ENCODE measurements around the gene IL20.

IL20 gene

DNA sequence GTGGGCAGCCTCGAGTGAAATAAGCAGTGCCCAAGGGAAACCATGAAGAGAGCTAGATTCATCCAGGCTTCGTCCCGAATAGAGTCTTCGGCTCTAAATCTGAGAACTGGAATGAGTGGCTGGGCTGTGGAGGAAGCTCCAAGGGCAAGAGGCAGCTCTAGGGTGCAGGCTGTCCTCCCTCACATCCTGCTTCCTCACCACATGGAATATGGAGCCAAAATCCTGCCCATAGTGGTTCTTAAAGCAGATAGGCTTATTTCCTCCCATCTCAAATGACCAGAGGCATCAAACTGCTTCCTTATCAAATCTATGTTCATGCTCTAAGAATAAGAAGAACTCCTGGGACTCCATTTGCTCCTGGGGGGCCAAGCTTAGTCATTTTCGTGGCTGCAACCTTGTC, 34.3 kb downstream of the IL20 start:
- in situ Hi-C loops (cut with HindIII; ENCODE audit: low sequenced_read_pairs), result no loop called here

DNA sequence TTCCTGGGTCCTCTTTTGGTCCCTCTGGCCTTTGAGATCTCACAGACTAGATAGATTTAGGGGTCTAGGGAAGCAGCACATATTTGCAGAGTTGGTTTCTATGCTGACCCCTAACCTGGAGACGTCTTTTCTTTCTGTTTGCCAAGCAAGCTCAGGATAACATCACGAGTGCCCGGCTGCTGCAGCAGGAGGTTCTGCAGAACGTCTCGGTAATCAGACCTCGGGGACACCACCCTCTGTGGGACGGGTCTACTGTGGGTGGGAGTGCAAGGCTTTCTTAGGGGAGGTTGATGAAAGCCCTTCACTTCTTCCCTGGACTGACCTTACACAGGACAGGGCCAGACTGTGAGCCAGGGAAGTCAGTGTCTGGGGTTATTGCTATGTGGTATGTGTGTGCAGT, 34.7 kb downstream of the IL20 start:
- in situ Hi-C loops (cut with HindIII; ENCODE audit: low sequenced_read_pairs), result no loop called here

DNA sequence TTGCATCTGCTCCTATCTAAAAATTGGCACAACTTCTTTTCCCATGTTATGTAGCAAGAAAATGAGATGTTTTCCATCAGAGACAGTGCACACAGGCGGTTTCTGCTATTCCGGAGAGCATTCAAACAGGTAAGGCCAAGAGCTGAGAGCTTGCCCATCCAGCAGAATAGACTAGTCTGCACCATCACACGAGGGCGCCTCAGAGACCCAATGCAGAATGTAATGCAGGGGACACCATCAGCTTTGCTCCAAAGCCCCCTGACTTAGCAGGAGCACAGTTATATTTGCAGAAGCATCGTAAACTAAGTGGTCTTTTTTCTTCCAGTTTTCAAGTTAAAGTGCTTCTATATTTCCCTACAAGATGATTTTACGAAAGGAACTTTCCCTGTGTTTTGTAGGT, 36.5 kb downstream of the IL20 start:
- in situ Hi-C loops (cut with HindIII; ENCODE audit: low sequenced_read_pairs), result no loop called here

DNA sequence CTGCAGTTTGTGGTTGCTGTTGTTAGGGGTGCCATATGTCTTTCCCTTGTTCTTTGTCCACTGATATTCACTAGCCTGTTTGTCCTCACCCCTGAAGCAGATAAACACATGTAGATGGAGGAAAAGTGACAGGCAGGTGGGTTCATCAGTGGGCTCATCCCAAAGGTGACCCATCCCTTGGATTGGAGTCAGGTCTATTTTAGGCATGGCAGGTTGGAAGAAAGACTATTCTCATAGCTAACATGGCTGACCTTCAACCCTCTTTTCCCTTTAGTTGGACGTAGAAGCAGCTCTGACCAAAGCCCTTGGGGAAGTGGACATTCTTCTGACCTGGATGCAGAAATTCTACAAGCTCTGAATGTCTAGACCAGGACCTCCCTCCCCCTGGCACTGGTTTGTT, 37.3 kb downstream of the IL20 start:
- in situ Hi-C loops (cut with HindIII; ENCODE audit: low sequenced_read_pairs), result no loop called here

DNA sequence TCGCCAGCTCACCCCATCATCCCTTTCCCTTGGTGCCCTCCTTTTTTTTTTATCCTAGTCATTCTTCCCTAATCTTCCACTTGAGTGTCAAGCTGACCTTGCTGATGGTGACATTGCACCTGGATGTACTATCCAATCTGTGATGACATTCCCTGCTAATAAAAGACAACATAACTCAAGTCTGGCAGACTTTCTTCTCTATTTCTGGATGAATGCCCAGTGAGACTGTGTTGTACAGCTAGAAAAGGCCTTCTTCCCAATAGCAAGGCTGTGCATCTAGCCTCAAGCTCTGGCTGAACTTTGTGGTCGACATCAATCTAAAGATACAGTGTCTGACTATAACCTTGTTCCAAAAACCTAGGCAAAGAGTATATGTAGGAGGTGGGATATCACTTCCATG, 38.3 kb downstream of the IL20 start:
- in situ Hi-C loops (cut with HindIII; ENCODE audit: low sequenced_read_pairs), result no loop called here

DNA sequence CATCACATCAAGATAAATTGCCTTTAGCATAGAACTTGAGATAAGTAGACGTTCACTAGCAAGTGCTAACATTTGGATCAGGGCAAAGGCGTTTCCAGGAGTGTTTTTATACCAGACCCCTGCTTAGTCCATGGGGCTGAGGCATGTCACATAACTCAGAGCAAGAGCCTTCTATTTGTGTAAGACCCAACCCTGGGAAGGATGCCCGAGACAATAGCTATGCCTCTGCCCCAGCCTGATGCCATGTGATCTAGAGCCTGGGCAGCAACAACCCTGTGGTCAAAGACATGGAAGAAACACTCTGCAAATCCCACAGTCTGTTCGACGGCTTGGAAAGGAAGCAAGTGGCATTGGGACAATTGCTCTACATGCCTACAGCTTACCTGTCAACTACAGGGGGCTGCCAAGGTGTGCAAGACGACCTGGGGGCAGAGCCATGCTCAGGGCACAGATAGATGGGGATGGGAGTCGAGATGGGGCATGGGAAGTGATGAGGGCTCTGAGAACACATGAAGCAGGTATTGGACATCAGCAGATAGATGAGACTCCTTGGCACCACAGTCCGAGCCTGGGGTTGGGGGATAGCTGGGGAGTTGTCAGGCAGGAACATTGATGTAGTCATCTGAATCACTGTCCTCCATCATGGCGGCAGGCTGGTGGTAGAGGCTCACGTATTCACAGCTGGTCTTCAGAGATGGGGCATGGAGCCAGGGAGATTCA, 39.2 kb downstream of the IL20 start:
- in situ Hi-C loops (cut with HindIII; ENCODE audit: low sequenced_read_pairs), result no loop called here

DNA sequence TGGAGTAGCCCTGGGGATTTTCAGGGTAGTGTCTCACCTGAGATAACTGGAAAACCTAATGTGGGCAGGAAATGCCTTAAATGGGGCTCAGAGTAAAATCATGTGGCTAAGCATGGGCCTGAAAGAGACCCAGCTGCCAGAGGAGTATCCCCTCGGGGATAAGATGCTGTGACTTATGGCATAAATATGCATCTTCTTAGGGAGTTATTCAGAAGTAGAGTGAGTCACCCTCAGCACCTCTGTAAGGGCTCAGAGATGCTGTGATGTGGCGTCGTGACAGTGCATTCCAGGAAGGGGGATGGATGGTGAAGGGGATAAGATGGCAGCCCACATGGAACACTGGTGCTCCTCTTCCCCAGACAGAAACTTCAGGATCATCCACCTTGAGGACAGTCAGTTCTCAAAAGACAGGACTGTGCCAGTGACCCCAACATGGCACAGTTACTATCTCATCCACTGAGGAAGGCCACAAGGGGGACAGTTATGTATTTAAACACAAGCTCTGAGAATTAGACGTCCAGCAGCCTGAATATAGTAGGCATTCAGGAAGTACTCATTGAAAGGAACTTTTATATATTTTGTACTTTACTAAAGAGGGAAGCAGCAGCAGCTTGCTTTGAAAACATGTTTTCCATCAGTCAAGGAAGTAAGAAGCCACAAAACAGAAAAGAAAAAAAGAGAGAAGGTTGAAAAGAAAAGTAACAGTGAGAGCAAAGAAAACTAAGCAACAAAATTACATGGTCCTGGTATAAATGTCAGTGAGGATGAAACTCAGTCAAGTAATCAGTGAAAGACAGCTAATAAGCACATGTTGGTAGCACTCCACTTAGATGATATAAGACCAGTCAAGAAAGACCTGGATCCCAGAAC, 40.1 kb downstream of the IL20 start:
- in situ Hi-C loops (cut with HindIII; ENCODE audit: low sequenced_read_pairs), result no loop called here

DNA sequence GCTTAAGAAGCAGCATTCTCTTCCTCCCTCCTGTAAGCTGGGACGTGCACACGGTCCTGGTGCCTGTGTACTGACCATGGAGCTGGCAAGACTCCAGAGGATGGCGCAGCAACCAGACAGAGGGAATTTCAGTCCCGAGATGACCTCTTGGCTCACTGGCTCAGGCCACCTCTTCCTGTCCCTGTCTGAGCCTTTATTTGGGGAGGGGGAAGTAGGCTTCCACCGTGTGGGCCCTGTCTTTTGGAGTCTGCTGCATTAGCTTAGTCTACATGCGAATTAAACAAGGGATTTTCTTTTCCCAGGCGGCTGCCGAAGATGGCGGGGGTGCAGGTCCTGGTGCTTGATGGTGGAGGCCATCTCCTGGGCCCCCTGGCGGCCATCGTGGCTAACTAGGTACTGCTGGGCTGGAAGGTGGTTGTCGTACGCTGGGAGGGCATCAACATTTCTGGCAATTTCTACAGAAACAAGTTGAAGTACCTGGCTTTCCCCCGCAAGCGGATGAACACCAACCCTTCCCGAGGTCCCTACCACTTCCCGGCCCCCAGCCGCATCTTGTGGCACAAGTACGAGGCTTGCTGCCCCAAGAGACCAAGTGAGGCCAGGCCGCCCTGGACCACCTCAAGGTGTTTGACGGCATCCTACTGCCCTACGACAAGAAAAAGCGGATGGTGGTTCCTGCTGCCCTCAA, 42.0 kb downstream of the IL20 start:
- in situ Hi-C loops (cut with HindIII; ENCODE audit: low sequenced_read_pairs), result no loop called here

DNA sequence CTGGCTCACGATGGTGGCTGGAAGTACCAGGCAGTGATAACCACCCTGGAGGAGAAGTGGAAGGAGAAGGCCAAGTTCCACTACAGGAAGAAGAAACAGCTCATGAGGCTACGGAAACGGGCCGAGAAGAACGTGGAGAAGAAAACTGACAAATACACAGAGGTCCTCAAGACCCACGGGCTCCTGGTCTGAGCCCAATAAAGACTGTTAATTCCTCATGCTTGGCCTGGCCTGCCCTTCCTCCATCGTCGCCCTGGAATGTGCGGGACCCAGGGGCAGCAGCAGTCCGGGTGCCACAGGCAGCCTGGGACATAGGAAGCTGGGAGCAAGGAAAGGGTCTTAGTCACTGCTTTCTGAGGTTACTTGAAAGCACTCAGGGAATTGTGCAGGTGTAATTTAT, 42.6 kb downstream of the IL20 start:
- in situ Hi-C loops (cut with HindIII; ENCODE audit: low sequenced_read_pairs), result no loop called here

DNA sequence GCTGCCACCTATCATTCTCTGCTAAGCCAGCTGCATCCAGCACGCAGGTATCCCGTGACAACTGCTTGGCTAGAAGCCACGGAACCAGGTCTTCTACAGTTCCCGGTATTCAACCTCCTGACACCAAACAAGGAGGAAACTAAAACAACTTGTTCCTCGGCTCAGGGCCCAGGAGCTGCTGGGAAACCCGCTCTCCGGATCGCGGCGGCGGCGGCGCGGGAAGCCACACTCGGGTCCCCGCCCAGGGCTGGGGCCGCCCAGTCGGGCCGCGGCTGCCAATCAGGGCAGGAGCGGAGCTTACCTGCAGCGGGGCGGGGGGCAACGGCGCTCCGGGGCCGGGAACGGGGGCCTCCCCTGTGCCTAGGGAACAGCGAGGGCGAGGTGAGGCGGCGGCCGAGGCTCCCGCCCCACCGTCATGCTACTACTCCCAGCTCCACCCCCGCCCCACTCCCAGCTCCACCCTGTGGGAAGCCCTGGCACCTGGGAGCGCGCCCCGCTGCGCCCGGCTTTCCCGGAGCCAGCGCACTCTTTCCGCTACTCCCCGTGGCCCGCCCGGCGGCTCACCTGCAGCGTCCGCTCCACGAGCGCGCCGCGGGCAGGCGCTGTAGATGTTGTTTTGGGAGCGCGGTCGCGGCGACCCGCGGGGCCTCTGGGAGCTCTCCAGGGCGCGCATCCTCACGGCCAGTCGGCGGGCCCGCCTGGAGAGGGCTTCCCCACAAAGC, 43.9 kb downstream of the IL20 start:
- in situ Hi-C loops (cut with HindIII; ENCODE audit: low sequenced_read_pairs), result no loop called here

DNA sequence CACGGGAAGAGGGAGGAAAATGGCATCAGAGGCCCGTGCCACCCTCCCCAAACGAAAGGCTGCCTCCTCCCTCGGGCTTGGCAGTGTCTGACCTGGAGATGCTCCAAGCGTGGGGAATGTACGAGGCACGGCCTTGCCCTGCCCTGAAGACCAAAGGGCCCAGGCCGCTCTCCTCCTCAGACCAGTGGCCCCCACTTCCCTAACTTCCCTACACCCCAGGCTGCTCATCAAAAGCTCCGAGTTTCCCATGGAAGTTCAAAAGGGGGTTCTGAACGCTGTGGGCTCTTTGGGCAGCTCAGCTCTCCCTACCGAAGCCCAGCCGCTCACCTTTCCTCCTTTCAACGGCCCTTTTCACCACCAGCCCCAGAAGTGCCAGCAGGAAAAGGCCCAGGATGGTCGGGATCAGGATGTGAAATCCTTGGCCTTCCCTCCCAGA, 44.5 kb downstream of the IL20 start:
- in situ Hi-C loops (cut with HindIII; ENCODE audit: low sequenced_read_pairs), result no loop called here

DNA sequence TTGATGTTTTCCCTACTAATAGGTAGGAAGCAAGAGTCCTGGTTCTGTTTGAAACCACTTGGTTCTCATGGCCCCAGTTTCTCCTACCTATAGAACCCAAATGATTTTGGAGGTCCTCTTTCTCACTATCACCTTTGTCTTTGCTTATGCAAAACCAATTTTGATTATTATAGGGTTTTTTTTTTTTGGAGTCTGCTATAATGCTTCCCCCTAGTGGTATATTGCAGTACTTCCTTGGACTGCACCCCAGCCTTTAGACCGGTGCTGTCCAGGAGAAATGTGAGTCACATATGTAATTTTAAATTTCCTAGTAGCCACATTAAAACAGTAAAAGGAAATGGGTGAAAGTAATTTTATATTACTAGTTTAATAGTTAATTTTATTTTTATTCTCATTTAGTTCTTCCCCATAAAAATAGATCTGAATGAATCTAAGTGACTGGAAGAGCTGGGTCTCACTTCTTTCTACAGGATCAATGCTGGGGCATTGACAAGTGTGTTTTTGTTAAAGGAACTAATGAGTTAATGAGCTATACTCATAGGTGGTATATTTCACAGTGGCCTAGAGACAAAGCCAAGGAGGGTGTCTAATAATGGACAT, 45.7 kb downstream of the IL20 start:
- in situ Hi-C loops (cut with HindIII; ENCODE audit: low sequenced_read_pairs), result no loop called here

DNA sequence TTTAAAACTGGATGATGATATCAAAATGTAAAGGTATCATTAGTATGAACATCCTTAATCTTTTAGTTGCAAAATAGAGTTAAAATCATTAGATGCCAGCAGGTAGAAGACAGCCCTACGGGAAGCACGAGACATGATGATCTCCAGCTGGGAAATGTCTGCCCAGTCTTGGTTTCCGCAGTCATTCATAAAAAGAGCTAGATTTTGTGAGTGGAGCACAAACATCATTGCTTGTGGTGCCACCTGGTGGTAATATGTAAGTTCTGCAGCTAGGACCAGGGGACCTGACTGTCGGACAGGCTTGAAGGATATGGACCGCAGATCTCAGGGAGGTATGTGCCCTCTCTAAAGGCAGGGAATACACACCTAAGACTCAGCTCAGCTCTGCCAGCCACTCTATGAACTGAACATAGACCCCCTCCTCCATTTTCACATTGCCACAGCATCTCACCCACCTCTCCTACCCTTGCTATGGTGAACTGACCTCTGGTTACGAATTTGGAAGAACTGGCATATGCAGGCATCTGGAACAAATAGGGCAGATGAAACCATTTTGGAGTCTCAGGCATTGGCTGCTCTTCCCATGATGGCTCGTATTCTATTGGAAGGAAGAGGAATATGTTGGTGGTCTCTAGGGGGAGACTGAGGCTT, 47.1 kb downstream of the IL20 start:
- in situ Hi-C loops (cut with HindIII; ENCODE audit: low sequenced_read_pairs), result no loop called here

DNA sequence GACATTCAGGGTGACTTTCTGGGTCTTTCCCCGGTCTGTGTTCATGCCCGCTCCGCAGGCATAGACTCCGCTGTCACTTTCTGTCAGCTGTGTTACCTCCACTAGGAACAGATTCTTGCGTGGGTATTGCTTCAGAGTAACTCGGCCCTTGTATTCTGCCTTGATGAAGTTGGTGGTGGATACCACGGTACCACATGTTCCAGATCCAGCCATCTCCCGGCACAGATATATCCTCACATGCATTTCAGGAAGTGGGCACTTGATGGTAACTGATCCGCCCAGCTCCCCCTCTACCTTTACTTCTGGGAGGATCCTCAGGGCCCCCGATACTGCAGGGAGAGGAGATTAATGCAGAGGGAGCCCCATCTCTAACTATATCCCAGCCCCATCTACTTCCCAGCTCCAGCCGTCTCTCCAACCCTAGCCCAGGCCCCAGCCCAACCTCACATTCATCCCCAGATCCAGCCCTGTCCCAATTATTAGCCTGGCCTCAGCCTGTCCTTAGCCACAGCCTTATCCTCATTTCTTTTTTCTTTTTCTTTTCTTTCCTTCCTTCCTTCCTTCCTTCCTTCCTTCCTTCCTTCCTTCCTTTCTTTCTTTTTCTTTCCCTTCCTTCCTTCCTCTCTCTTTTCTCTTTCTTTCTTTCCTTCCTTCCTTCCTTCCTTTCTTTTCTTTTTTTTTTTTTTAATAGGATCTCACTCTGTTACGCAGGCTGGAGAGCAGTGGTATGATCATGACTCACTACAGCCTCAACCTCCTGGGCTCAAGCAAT, 48.5 kb downstream of the IL20 start:
- in situ Hi-C loops (cut with HindIII; ENCODE audit: low sequenced_read_pairs), result no loop called here

DNA sequence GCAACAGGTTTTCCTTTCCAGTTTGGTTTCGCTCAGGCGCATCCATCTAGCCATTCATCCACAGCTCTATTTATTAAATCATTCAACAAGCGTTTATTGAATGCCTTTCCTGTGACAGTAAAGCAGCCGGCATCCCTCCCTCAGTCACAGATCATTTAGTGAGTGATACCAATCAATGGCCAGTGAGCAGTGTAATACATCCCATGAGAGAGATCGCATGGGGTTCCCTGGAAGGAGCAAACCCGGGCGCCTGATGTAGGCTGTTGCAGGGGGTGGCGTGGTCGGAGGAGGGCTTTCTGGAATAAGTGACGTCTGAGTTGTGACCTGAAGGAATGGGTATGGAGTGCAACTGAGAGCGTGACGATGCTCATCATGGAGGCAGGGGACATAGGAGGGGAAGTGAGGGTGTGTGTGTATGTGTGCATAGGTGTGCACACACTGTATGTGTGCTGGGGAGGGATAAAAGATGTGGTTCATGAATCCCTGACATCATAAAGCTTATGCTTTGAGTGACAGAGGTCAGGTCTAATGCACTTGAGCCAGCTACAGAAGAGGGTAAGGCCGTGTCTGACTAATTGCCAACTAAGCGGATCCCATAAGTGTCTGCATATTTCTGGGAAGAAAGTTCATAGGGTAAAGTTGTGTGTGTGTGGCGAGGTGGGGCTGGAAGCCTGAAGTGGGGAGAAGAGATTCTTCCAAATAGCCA, 49.8 kb downstream of the IL20 start:
- in situ Hi-C loops (cut with HindIII; ENCODE audit: low sequenced_read_pairs), result loop anchor here (5.0 kb wide), 2 partner anchors 53 to 72 kb away; no protein-coding TSS in a partner anchor

DNA sequence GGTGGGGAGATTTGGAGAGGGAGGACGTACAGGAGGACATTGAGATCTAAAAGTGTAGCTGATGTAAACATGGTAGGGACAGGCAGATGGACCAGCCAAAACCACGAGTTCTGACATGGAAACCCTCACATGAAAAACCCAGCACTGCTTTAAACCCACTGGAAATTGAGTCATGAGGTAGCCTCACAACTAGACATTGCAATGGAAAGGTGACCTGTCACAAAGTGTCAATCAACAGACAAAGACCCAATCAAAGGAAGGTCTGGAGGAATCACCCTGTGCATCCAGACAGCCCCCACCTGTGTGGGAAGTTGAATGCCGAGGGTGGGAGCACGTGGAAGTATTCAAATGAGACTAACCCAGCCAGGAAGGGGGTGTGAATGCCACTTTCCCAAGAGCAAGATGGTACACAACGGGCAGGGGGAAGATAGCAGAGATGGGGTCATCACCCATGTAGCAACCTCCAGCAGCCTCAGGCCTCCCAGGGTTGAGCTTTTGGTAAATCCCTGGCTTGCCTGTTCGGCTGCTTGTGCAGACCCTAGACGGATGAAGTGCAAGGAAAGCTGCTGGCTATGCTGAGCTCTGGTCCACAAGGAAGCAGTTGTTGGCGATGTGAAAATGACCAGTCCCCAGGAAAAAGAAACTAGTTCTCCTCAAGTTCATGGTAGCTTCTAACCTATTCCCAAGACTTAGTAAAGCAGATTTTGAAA, 50.7 kb downstream of the IL20 start:
- in situ Hi-C loops (cut with HindIII; ENCODE audit: low sequenced_read_pairs), result loop anchor here (5.0 kb wide), 2 partner anchors 54 to 71 kb away; no protein-coding TSS in a partner anchor

DNA sequence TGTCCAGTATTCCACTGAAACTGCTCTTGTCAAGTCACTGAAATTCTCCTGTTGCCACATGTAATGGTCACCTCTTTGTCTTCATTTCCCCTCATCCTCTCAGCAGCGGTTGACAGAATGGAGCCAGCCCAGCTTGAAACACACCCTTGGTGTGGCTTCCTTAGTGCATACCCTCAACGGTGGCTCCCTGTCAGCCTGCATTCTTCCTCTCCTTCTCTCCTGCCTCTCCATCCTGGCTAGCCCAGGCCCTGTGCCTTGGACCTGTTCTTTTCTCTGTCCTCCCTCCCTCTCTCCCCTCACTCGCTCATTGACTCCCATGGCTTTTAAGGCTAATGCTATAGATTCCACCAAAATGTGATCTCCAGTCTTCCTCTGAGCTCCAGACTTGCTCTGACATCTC, 52.7 kb downstream of the IL20 start:
- in situ Hi-C loops (cut with HindIII; ENCODE audit: low sequenced_read_pairs), result loop anchor here (5.0 kb wide), 2 partner anchors 56 to 69 kb away; no protein-coding TSS in a partner anchor
